Left ventricle myocardium superior (tissue), 1 donor: ENCODE measurements around the gene MYCBP. TPM values are rescaled to one million over a fixed set of nuclear protein-coding genes. Genes with fewer than 3 reads are reported as not detected.
"Not testable (repeated sequence)": the region's sequence is repeated elsewhere in the genome, so short reads cannot be mapped to it uniquely, and the experiment has no call there.

Source experiments
- ATAC-seq: fragments of 200-7000 bp; cut with Tn5 transposase; one replicate; pipeline ENCODE4 v1.9.1; 2020; ENCODE audit warnings: mild to moderate bottlenecking, moderate library complexity
- DNase-seq: peaks from one replicate; pipeline ENCODE4 v3.0.0-alpha.2; 2020
- intact Hi-C: fragments of 100-400 bp; cut with micrococcal nuclease; formaldehyde crosslinking; loops from one replicate; pipeline ENCODE4 v1.11.0; 2022
- long read RNA-seq: library from polyadenylated mRNA; unstranded; transcript quantifications from one replicate; pipeline ENCODE4 v2.0.0, GENCODE V29; 2021
- total RNA-seq: library from RNA; stranded (reverse); fragmentation: NEBNext Ultra II Directional; extraction: Animal tissue kit (Norgen Biotek cat#: 25700); gene quantifications from one replicate; pipeline ENCODE4 v1.2.1, GENCODE V29; 2021
- donor health status: DM: no; HTN: yes; CAD: no; lungs with severe emphysema.

MYCBP gene
- 16.7 TPM for total RNA-seq
- long read RNA-seq, transcript MYCBP-201 (5 exons, 2,818 nt): major isoform, 15 of 16 reads
- long read RNA-seq, partial matches to known transcripts: 0 of 16 reads
- long read RNA-seq, other reads (novel, unspliced or antisense): 0 of 16 reads

GRCh38 chr1:38873027-38873969 is at the start of gene MYCBP:
TSS of gene MYCBP (minus strand) at chr1:38873348. CDS start at chr1:38873305, 43 bp downstream.
- DNase-seq: peak; percentile 96
- intact Hi-C loops: no loop called here
- ATAC-seq: peak; percentile 99

GRCh38 chr1:38919130-38919529 is 46.0 kb upstream of the MYCBP start:
- ATAC-seq (peak; percentile 40), DNase-seq (no peak)
- intact Hi-C loops: no loop called here

GRCh38 chr1:38918568-38918967 is 45.4 kb upstream of the MYCBP start:
- DNase-seq (no peak), ATAC-seq (no peak)
- intact Hi-C loops: no loop called here

- intact Hi-C loops: no loop called here
- ATAC-seq (no peak), DNase-seq (no peak)
Measured at GRCh38 chr1:38917772-38918171, 44.6 kb upstream of the MYCBP start.

GRCh38 chr1:38917337-38917736 is 44.2 kb upstream of the MYCBP start:
- DNase-seq (no peak), ATAC-seq (no peak)
- intact Hi-C loops: no loop called here

GRCh38 chr1:38915352-38915948 is 42.3 kb upstream of the MYCBP start:
- intact Hi-C loops: no loop called here
- DNase-seq: no peak
- no peak for ATAC-seq

- intact Hi-C loops, ATAC-seq, DNase-seq: not testable (repeated sequence)
Measured at GRCh38 chr1:38914908-38915307, 41.8 kb upstream of the MYCBP start.

GRCh38 chr1:38908821-38909220 is 35.7 kb upstream of the MYCBP start:
- no peak for DNase-seq
- ATAC-seq: no peak
- intact Hi-C loops: no loop called here

- intact Hi-C loops: no loop called here
- DNase-seq (no peak), ATAC-seq (no peak)
Measured at GRCh38 chr1:38905985-38906384, 32.8 kb upstream of the MYCBP start.

- intact Hi-C loops: no loop called here
- peak; percentile 34 for DNase-seq
- ATAC-seq: peak; percentile 88
Measured at GRCh38 chr1:38899560-38899959, 26.4 kb upstream of the MYCBP start.

- intact Hi-C loops: no loop called here
- no peak for ATAC-seq
- DNase-seq: no peak
Measured at GRCh38 chr1:38898653-38899230, 25.6 kb upstream of the MYCBP start.

GRCh38 chr1:38896169-38896568 is 23.0 kb upstream of the MYCBP start:
- DNase-seq (no peak), ATAC-seq (no peak)
- intact Hi-C loops: no loop called here

- ATAC-seq: no peak
- intact Hi-C loops: no loop called here
- DNase-seq: no peak
Measured at GRCh38 chr1:38892976-38893375, 19.8 kb upstream of the MYCBP start.

GRCh38 chr1:38891753-38892152 is 18.6 kb upstream of the MYCBP start:
- DNase-seq (no peak), ATAC-seq (no peak)
- intact Hi-C loops: no loop called here

GRCh38 chr1:38889589-38889988 is 16.4 kb upstream of the MYCBP start:
- ATAC-seq (no peak), DNase-seq (no peak)
- intact Hi-C loops: no loop called here

- intact Hi-C loops: no loop called here
- DNase-seq (no peak), ATAC-seq (no peak)
Measured at GRCh38 chr1:38888423-38889333, 15.5 kb upstream of the MYCBP start.

- intact Hi-C loops: no loop called here
- DNase-seq: no peak
- ATAC-seq: no peak
Measured at GRCh38 chr1:38885092-38885491, 11.9 kb upstream of the MYCBP start.

- intact Hi-C loops: no loop called here
- DNase-seq (no peak), ATAC-seq (no peak)
Measured at GRCh38 chr1:38881487-38881886, 8.3 kb upstream of the MYCBP start, which contains the start of gene GJA9. TSS of gene GJA9 (minus strand) at chr1:38881587. CDS start at chr1:38876098, 5,489 bp downstream.

- intact Hi-C loops: no loop called here
- ATAC-seq (no peak), DNase-seq (no peak)
Measured at GRCh38 chr1:38875811-38876210, 2.7 kb upstream of the MYCBP start.
